ENCODE results near the gene RAD51D.

GRCh38 chr17:35141681-35142466, 22.2 kb upstream of the RAD51D start, which contains the start of gene NLE1:
- TF ChIP-seq, protein P1, sequence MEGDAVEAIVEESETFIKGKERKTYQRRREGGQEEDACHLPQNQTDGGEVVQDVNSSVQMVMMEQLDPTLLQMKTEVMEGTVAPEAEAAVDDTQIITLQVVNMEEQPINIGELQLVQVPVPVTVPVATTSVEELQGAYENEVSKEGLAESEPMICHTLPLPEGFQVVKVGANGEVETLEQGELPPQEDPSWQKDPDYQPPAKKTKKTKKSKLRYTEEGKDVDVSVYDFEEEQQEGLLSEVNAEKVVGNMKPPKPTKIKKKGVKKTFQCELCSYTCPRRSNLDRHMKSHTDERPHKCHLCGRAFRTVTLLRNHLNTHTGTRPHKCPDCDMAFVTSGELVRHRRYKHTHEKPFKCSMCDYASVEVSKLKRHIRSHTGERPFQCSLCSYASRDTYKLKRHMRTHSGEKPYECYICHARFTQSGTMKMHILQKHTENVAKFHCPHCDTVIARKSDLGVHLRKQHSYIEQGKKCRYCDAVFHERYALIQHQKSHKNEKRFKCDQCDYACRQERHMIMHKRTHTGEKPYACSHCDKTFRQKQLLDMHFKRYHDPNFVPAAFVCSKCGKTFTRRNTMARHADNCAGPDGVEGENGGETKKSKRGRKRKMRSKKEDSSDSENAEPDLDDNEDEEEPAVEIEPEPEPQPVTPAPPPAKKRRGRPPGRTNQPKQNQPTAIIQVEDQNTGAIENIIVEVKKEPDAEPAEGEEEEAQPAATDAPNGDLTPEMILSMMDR (IDR thresholded peaks at IDR 0.05; ENCODE audit: low read depth, low read length) = peak; percentile 82
- TF ChIP-seq, protein P2, sequence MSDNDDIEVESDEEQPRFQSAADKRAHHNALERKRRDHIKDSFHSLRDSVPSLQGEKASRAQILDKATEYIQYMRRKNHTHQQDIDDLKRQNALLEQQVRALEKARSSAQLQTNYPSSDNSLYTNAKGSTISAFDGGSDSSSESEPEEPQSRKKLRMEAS (IDR thresholded peaks at IDR 0.05; ENCODE audit: low read depth, low read length) = peak; percentile 96

All from NB4 (cell line).